Body of pancreas (tissue), 4 donors: ENCODE results near the gene PHKA2.

Experiments used
- CTCF ChIP-seq, 7 experiments: fragments of 450-650 bp in 4 of 7; fragments of 200-600 bp in 3 of 7; sonication (generic) in 3 of 7; IDR thresholded peaks; one replicate each; pipeline ENCODE4 v1.5.1; 2016 to 2019; ENCODE audit warnings: antibody characterized with exemption in 7 of 7
- POLR2A ChIP-seq, 3 donors: fragments of 450-650 bp; IDR thresholded peaks; one replicate each; pipeline ENCODE4 v1.6.1; 2016; ENCODE audit warnings: antibody characterized with exemption in 3 of 3, mild to moderate bottlenecking in 2 of 3

GRCh38 chrX:18995221-18995620 lies 11.3 kb upstream of the PHKA2 start:
- TF ChIP-seq CTCF (IDR thresholded peaks at IDR 0.05) (no peak), POLR2A (IDR thresholded peaks at IDR 0.05) (no peak)
